ENCODE data around the gene PHACTR3. TPM values are rescaled to one million over a fixed set of nuclear protein-coding genes. Genes with fewer than 3 reads are reported as not detected.

PHACTR3 gene
- total and polyA plus RNA-seq, 2 of the 8 experiments (the other 6 are each of a cell fraction or from before 2014, with no cell fraction given) = 0.05 to 0.13 TPM

GRCh38 chr20:59678288-59678687, 73.9 kb downstream of the PHACTR3 start:
- no peak overlapping the region for H3K4me3 ChIP-seq (ENCODE audit: extremely low read depth in 1 of 4, insufficient read depth in 2 of 4, low read depth in 3 of 4, low read length in 4 of 4)
- H3K18ac ChIP-seq (ENCODE audit: extremely low read depth, low read length) = no peak overlapping the region
- no peak overlapping the region for H2BK15ac ChIP-seq (ENCODE audit: low read length)
- no peaks in the 10 kb centered on the region for H4K20me1 ChIP-seq (replicated peaks in 1 of 2; ENCODE audit: control insufficient read depth in 1 of 2, insufficient read depth in 2 of 2, low read length in 2 of 2)
- DNase-seq (ENCODE audit: low read depth in 1 of 2, low spot score in 2 of 2) (no peak), FAIRE-seq (no peak)
- no peak overlapping the region for H3K27ac ChIP-seq (ENCODE audit: low read depth, low read length)
- no peaks in the 10 kb centered on the region for H3K23me2 ChIP-seq (ENCODE audit: low read depth, low read length)
- H3K4ac ChIP-seq (replicated peaks; ENCODE audit: insufficient read length, low read depth, low read length) = no peak overlapping the region
- CTCF ChIA-PET (ENCODE audit: partially characterized antibody) = no interaction called here
- H3K4me1 ChIP-seq (replicated peaks in 1 of 4; ENCODE audit: control insufficient read depth in 3 of 4, insufficient read depth in 4 of 4, low read length in 3 of 4) = no peaks in the 10 kb centered on the region
- no peak overlapping the region for H2BK5ac ChIP-seq (ENCODE audit: low read depth, low read length)
- H3K23ac ChIP-seq (ENCODE audit: insufficient read length) = no peak overlapping the region
- no peak overlapping the region for H2BK20ac ChIP-seq (ENCODE audit: low read length)
- H4K91ac ChIP-seq (replicated peaks; ENCODE audit: insufficient read length, low read length) = no peak overlapping the region
- no peak overlapping the region for H2BK12ac ChIP-seq (ENCODE audit: low read depth, low read length)
- H3K4me2 ChIP-seq (ENCODE audit: insufficient read depth in 1 of 2, low read depth in 2 of 2, low read length in 2 of 2) = no peak overlapping the region
- H3K9me3 ChIP-seq (ENCODE audit: insufficient read depth in 2 of 2, low read depth in 1 of 2, low read length in 1 of 2) = peaks cover 79 to 97% of the 10 kb centered on the region in 2 experiments
- WGBS, 2 experiments (ENCODE audit: extremely low coverage in 1 of 2, insufficient coverage in 1 of 2, insufficient read length in 1 of 2, insufficient replicate concordance in 2 of 2, low coverage in 1 of 2, low lambda C conversion rate in 2 of 2, missing lambda C conversion rate in 1 of 2) = 79% methylated on average over 9 of the region's 9 CpGs; no CpG with 5 or more reads in 1 of the 2 experiments
- H3K79me2 ChIP-seq (ENCODE audit: control insufficient read depth in 1 of 2, insufficient read depth in 2 of 2, low read length in 2 of 2) = no peaks in the 10 kb centered on the region
- H3K14ac ChIP-seq (ENCODE audit: insufficient read length) = no peak overlapping the region
- H3K9ac ChIP-seq (replicated peaks in 1 of 4; ENCODE audit: extremely low read depth in 1 of 4, low read depth in 3 of 4, low read length in 3 of 4) = no peak overlapping the region
- no peak overlapping the region for H4K5ac ChIP-seq (ENCODE audit: insufficient read length, low read depth, low read length)
- H4K8ac ChIP-seq (ENCODE audit: extremely low read depth, insufficient read depth, low read length) = no peak overlapping the region
- no peaks in the 10 kb centered on the region for H3K27me3 ChIP-seq (replicated peaks in 1 of 4; ENCODE audit: control insufficient read depth in 3 of 4, extremely low read depth in 1 of 4, insufficient read depth in 3 of 4, low read length in 3 of 4)
- no peak overlapping the region for H2BK120ac ChIP-seq (replicated peaks; ENCODE audit: low read depth, low read length)
- H3K36me3 ChIP-seq (ENCODE audit: control insufficient read depth in 2 of 4, insufficient read depth in 4 of 4, low read length in 3 of 4) = no peaks in the 10 kb centered on the region
- no peaks in the 10 kb centered on the region for H3K79me1 ChIP-seq (ENCODE audit: low read depth, low read length)
- H2AFZ ChIP-seq (ENCODE audit: low read length) = no peak overlapping the region
- H3K56ac ChIP-seq (replicated peaks; ENCODE audit: insufficient read length, low read depth, low read length) = no peak overlapping the region
- no peak for TF ChIP-seq EGR1 (IDR thresholded peaks at IDR 0.05; ENCODE audit: borderline replicate concordance, low read depth, low read length)
- POLR2A ChIA-PET (ENCODE audit: partially characterized antibody) = no interaction called here
- H2AK5ac ChIP-seq (ENCODE audit: low read depth, low read length) = no peak overlapping the region
